CD14-positive monocyte (primary cell): ENCODE results near the gene C2CD2. TPM values are rescaled to one million over a fixed set of nuclear protein-coding genes. Genes with fewer than 3 reads are reported as not detected.

Experiments
- DNase-seq, 3 donors: peaks; one replicate each; pipeline ENCODE4 v3.0.0-alpha.2; 2011 to 2022
- H2AFZ ChIP-seq: 2 replicates; pipeline ENCODE4 v1.6.0; 2012; ENCODE audit warnings: mild to moderate bottlenecking, low read depth, low read length, inconsistent platforms; ENCODE audit not compliant: insufficient read depth, poor library complexity, severe bottlenecking
- H3K27ac ChIP-seq, 2 donors: 1 replicate in 1 of 2; 2 replicates in 1 of 2; pipeline ENCODE4 v1.5.1; 2012 to 2013; ENCODE audit warnings: low read length in 2 of 2, control low read depth in 1 of 2, inconsistent platforms in 1 of 2, low read depth in 1 of 2, mild to moderate bottlenecking in 1 of 2
- H3K27me3 ChIP-seq, 2 donors: one replicate each; pipeline versions ENCODE4 v1.6.0 to v1.6.1; 2011 to 2013; ENCODE audit warnings: low read length in 2 of 2; ENCODE audit not compliant: control insufficient read depth in 2 of 2, insufficient read depth in 2 of 2
- H3K36me3 ChIP-seq, 2 donors: replicated peaks in 1 of 2; 1 replicate in 1 of 2; 2 replicates in 1 of 2; pipeline versions ENCODE4 v1.5.1 to v1.6.1; 2012 to 2013; ENCODE audit warnings: low read length in 2 of 2, control low read depth in 1 of 2, inconsistent platforms in 1 of 2, mild to moderate bottlenecking in 1 of 2; ENCODE audit not compliant: insufficient read depth in 2 of 2, control insufficient read depth in 1 of 2
- H3K4me1 ChIP-seq, 2 donors: 1 replicate in 1 of 2; 2 replicates in 1 of 2; pipeline versions ENCODE4 v1.5.1 to v1.6.1; 2012 to 2013; ENCODE audit warnings: low read length in 2 of 2, control low read depth in 1 of 2, inconsistent platforms in 1 of 2, mild to moderate bottlenecking in 1 of 2, moderate library complexity in 1 of 2; ENCODE audit not compliant: insufficient read depth in 2 of 2, control insufficient read depth in 1 of 2
- H3K4me2 ChIP-seq: replicated peaks from 2 replicates; pipeline ENCODE3; 2012; ENCODE audit warnings: low read length, moderate library complexity, mild to moderate bottlenecking; ENCODE audit not compliant: poor library complexity, severe bottlenecking; ENCODE audit errors: extremely low read depth
- H3K4me3 ChIP-seq, 3 experiments: fragments of 200-600 bp in 1 of 3; sonication (generic) in 1 of 3; replicated peaks in 1 of 3; 1 replicate in 2 of 3; 2 replicates in 1 of 3; pipeline ENCODE4 v1.5.1; 2011 to 2013; ENCODE audit warnings: low read length in 3 of 3, mild to moderate bottlenecking in 3 of 3, control low read depth in 2 of 3, low read depth in 2 of 3, inconsistent platforms in 1 of 3, moderate library complexity in 1 of 3
- H3K79me2 ChIP-seq: 2 replicates; pipeline ENCODE4 v1.6.0; 2012; ENCODE audit warnings: mild to moderate bottlenecking, control low read depth, inconsistent platforms, low read length, moderate library complexity; ENCODE audit not compliant: insufficient read depth
- H3K9ac ChIP-seq: 2 replicates; pipeline ENCODE4 v1.6.0; 2017; ENCODE audit warnings: low read length, mild to moderate bottlenecking; ENCODE audit not compliant: insufficient read depth, poor library complexity, severe bottlenecking
- H3K9me3 ChIP-seq, 2 donors: replicated peaks in 1 of 2; 1 replicate in 1 of 2; 2 replicates in 1 of 2; pipeline versions ENCODE4 v1.5.1 to v1.6.1; 2012 to 2013; ENCODE audit warnings: low read length in 2 of 2, control low read depth in 1 of 2; ENCODE audit not compliant: control insufficient read depth in 1 of 2, insufficient read depth in 1 of 2
- H4K20me1 ChIP-seq: 2 replicates; pipeline ENCODE4 v1.6.0; 2012; ENCODE audit warnings: mild to moderate bottlenecking, low read length, control low read depth, moderate library complexity; ENCODE audit not compliant: insufficient read depth
- H3K27ac Mint-ChIP-seq, 7 donors: one replicate each; pipeline ENCODE4 v1.8.0; 2020; ENCODE audit warnings: mild to moderate bottlenecking in 7 of 7, mixed read lengths in 7 of 7, moderate library complexity in 6 of 7, inconsistent platforms in 2 of 7
- H3K27me3 Mint-ChIP-seq, 3 donors: one replicate each; pipeline ENCODE4 v1.8.0; 2021 to 2022; ENCODE audit warnings: low read depth in 3 of 3, mild to moderate bottlenecking in 3 of 3, mixed read lengths in 3 of 3, moderate library complexity in 3 of 3, inconsistent platforms in 1 of 3
- H3K36me3 Mint-ChIP-seq, 2 donors: one replicate each; pipeline ENCODE4 v1.8.0; 2020; ENCODE audit warnings: mixed read lengths in 2 of 2, inconsistent platforms in 1 of 2, mild to moderate bottlenecking in 1 of 2
- H3K4me1 Mint-ChIP-seq: one replicate; pipeline ENCODE4 v1.8.0; 2020; ENCODE audit warnings: mild to moderate bottlenecking, mixed read lengths
- H3K4me3 Mint-ChIP-seq, 2 donors: one replicate each; pipeline ENCODE4 v1.8.0; 2020; ENCODE audit warnings: mild to moderate bottlenecking in 2 of 2, mixed read lengths in 2 of 2, moderate library complexity in 1 of 2
- H3K9me3 Mint-ChIP-seq, 7 donors: one replicate each; pipeline ENCODE4 v1.8.0; 2020 to 2022; ENCODE audit warnings: mixed read lengths in 7 of 7, mild to moderate bottlenecking in 6 of 7, moderate library complexity in 6 of 7, inconsistent platforms in 2 of 7
- WGBS: methylation state at CpG from one replicate; pipeline ENCODE4 v1.1.5; 2013; ENCODE audit warnings: missing lambda C conversion rate; ENCODE audit not compliant: insufficient coverage; 5-methylcytosine and 5-hydroxymethylcytosine counted together
- intact Hi-C, 2 donors: fragments of 100-400 bp; cut with micrococcal nuclease; formaldehyde crosslinking; loops; one replicate each; pipeline versions ENCODE4 v1.15.0 to v1.15.1; 2023
- polyA plus RNA-seq, 3 donors: library from polyadenylated mRNA; depleted of rRNA in 1 of 3; unstranded in 2 of 3; stranded (reverse) in 1 of 3; fragments of 300-500 nt in 2 of 3; fragments of >200 nt in 1 of 3; fragmentation: Illumina TruSeq in 2 of 3; gene quantifications; 1 replicate in 2 of 3; 2 replicates in 1 of 3; pipeline ENCODE4 v1.2.3, GENCODE V29; 2012 to 2021
- TF ChIP-seq, protein P1 (sequence below): fragments of 200-600 bp; IDR thresholded peaks from one replicate; pipeline ENCODE4 v1.8.0; 2022; ENCODE audit warnings: antibody characterized with exemption, mild to moderate bottlenecking

C2CD2 gene
- polyA plus RNA-seq, 3 donors, result 1.4 to 17.0 (median 3.8) TPM

DNA sequence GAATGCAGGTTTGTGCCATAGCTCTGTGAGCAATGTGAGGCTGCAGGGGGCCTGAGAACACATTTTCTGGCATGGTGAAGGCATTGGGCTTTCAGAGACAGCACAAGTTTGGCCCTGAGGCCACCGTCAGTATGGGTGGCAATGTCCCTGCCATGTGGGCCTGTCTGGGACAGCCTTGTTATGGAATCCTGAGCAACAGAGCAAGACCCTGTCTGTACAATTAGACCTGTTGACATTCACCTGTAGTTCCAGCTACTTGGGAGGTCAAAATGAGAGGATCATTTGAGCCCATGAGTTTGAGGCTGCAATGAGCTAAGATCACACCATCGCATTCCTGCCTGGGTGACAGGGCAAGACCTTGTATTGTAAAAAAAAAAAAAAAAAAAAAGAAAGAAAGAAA, 110.2 kb downstream of the C2CD2 start:
- no peak overlapping the region for H3K4me3 ChIP-seq
- H3K36me3 ChIP-seq, result peaks cover 16 to 61% of the 10 kb centered on the region in 2 donors
- H3K27me3 ChIP-seq, result no peaks in the 10 kb centered on the region
- Mint-ChIP-seq H3K4me3 (no peak overlapping the region), H3K9me3 (peaks cover 7 to 15% (median 11%) of the 10 kb centered on the region in 7 donors), H3K27ac (peak overlapping the region in 1 of 7 donors; percentile 21), H3K27me3 (peaks cover 0 to 3% (median 2%) of the 10 kb centered on the region in 3 donors), H3K4me1 (no peaks in the 10 kb centered on the region), H3K36me3 (peaks cover 42 to 68% of the 10 kb centered on the region in 2 donors)
- intact Hi-C loops, result no loop called here
- no peaks in the 10 kb centered on the region for H3K79me2 ChIP-seq
- no peaks in the 10 kb centered on the region for H3K4me1 ChIP-seq
- no peaks in the 10 kb centered on the region for H4K20me1 ChIP-seq
- no peak overlapping the region for H3K4me2 ChIP-seq
- no peak for DNase-seq
- TF ChIP-seq, protein P1, sequence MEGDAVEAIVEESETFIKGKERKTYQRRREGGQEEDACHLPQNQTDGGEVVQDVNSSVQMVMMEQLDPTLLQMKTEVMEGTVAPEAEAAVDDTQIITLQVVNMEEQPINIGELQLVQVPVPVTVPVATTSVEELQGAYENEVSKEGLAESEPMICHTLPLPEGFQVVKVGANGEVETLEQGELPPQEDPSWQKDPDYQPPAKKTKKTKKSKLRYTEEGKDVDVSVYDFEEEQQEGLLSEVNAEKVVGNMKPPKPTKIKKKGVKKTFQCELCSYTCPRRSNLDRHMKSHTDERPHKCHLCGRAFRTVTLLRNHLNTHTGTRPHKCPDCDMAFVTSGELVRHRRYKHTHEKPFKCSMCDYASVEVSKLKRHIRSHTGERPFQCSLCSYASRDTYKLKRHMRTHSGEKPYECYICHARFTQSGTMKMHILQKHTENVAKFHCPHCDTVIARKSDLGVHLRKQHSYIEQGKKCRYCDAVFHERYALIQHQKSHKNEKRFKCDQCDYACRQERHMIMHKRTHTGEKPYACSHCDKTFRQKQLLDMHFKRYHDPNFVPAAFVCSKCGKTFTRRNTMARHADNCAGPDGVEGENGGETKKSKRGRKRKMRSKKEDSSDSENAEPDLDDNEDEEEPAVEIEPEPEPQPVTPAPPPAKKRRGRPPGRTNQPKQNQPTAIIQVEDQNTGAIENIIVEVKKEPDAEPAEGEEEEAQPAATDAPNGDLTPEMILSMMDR, result no peak
- WGBS, result 98% methylated on average over 2 of the region's 2 CpGs
- H3K9me3 ChIP-seq, result no peaks in the 10 kb centered on the region
- H3K27ac ChIP-seq, result no peak overlapping the region
- H3K9ac ChIP-seq, result no peak overlapping the region
- H2AFZ ChIP-seq, result no peak overlapping the region

DNA sequence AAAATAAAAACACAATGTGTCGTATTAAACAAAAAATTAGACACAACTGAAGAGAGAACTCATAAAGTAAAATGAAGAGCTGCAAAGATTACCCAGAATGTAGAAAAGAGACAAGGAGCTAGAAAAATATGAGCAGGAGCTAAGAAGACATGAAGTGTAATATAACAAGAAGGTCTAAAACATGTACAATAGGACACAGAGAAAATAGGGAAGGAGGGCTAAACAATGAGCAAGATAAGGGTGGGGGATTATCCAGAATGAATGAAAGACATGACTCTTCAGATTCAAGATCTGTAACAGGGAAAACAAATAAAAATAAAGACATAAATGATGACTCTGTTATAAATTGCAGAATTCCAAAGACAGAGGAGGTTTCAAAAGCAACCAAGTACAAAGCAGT, 112.9 kb downstream of the C2CD2 start:
- Mint-ChIP-seq H3K36me3 (peaks cover 49 to 70% of the 10 kb centered on the region in 2 donors), H3K9me3 (peaks cover 7 to 15% (median 11%) of the 10 kb centered on the region in 7 donors), H3K4me1 (no peaks in the 10 kb centered on the region), H3K27me3 (peaks cover 0 to 3% (median 2%) of the 10 kb centered on the region in 3 donors), H3K4me3 (no peak overlapping the region), H3K27ac (no peak overlapping the region)
- intact Hi-C loops, result no loop called here
- no CpG with 5 or more reads among the region's 1 CpG for WGBS
- H3K4me3 ChIP-seq, result no peak overlapping the region
- H3K9me3 ChIP-seq, result no peaks in the 10 kb centered on the region
- H3K9ac ChIP-seq, result no peak overlapping the region
- DNase-seq, result no peak
- TF ChIP-seq, protein P1, result no peak
- H3K79me2 ChIP-seq, result no peaks in the 10 kb centered on the region
- H3K27ac ChIP-seq, result no peak overlapping the region
- no peaks in the 10 kb centered on the region for H4K20me1 ChIP-seq
- H3K27me3 ChIP-seq, result no peaks in the 10 kb centered on the region
- H3K36me3 ChIP-seq, result peaks cover 34 to 62% of the 10 kb centered on the region in 2 donors
- no peaks in the 10 kb centered on the region for H3K4me1 ChIP-seq
- H2AFZ ChIP-seq, result no peak overlapping the region
- H3K4me2 ChIP-seq, result no peak overlapping the region
